ENCODE results near the gene RPS15. TPM values are rescaled to one million over a fixed set of nuclear protein-coding genes. Genes with fewer than 3 reads are reported as not detected.

RPS15 gene
- total and polyA plus RNA-seq, 4 experiments from 2014 or later, result 1,715 to 2,757 (median 2,201) TPM

DNA sequence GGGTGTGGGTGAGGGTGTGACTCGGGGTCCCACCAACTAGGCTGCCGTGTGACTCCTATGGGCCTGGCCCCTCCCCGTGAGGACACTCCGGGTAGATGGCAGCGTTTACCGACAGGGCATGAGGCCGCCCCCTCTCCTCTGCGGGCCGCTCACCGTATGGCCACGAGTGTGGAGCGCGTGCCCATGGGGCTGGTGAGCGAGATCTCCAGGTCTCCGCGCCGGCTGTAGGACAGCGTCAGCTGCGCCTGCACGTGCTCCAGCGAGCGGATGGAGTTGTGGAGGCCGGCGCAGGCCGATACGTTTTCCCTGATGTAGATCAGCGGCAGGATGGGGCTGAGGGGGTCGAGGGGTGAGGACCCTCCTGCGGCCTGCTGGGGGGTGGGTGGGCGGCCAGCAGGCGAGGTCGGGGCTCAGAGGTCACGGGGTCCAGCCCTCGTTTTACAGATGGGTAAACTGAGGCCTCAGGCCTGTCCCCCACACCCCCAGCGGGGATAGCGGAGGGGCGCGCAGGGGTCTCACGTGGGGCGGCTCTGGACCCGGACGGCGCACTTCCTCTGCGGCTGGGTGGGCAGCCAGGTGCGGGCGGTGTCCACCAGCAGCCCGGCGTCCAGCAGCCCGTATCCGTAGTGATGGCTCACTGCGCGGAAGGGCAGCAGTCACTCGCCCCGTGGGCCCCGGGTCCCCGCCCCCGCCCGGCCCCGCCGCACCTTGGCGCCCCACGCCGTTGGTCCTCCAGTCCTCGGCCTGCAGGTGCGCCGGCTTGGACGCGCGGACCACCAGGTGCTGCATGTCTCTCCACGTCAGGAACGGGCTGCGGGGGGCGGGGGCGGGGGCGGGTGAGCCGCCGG is 45.2 kb downstream of the RPS15 start:
- Histone ChIP-seq H3K4me3 (ENCODE audit: low read length in 2 of 2) (no peak overlapping the region), H3K27ac (ENCODE audit: low read depth, low read length) (no peak overlapping the region), H3K27me3 (ENCODE audit: insufficient read depth, low read length) (no peaks in the 10 kb centered on the region), H3K9me3 (ENCODE audit: control insufficient read depth in 1 of 2, low read length in 2 of 2) (no peaks in the 10 kb centered on the region), H3K4me1 (ENCODE audit: insufficient read depth, low read length) (peaks cover 3% of the 10 kb centered on the region), H3K36me3 (ENCODE audit: insufficient read depth, low read length) (no peaks in the 10 kb centered on the region)
- POLR2A ChIA-PET (ENCODE audit: partially characterized antibody), result no interaction called here
- peak in 1 of 5 donors; percentile 13 for DNase-seq
- Mint-ChIP-seq H3K4me3 (no peak overlapping the region), H3K9me3 (no peaks in the 10 kb centered on the region), H3K36me3 (peaks cover 4% of the 10 kb centered on the region in 2 donors), H3K27ac (no peak overlapping the region), H3K27me3 (no peaks in the 10 kb centered on the region), H3K4me1 (peaks cover 4 to 10% (median 5%) of the 10 kb centered on the region in 4 donors)
- intact Hi-C loops (cut with micrococcal nuclease), result no loop called here
- CTCF ChIA-PET (ENCODE audit: partially characterized antibody), result no interaction called here

DNA sequence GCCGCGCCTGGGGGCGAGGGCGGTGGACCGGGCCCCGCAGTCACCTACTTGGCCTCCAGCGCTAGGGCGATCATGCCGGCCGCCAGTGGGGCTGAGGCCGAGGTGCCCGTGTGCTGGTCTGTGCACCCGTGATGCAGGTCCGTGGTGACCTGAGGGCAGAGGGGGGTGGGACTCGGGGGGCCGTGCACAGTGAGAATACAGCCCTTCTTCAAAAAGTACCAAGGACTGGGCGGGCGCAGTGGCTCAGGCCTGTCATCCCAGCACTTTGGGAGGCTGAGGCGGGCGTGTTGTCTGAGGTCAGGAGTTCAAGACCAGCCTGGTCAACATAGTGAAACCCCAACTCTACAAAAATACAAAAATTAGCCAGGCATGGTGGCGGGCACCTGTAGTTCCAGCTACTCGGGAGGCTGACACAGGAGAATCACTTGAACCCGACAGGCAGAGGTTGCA is 45.8 kb downstream of the RPS15 start:
- no peak overlapping the region for H3K27ac ChIP-seq (ENCODE audit: low read depth, low read length)
- Mint-ChIP-seq H3K27ac (no peak overlapping the region), H3K9me3 (no peaks in the 10 kb centered on the region), H3K4me1 (peaks cover 3 to 7% (median 4%) of the 10 kb centered on the region in 4 donors), H3K4me3 (no peak overlapping the region), H3K36me3 (peaks cover 2% of the 10 kb centered on the region in 2 donors), H3K27me3 (no peaks in the 10 kb centered on the region)
- no peaks in the 10 kb centered on the region for H3K27me3 ChIP-seq (ENCODE audit: insufficient read depth, low read length)
- H3K9me3 ChIP-seq (ENCODE audit: control insufficient read depth in 1 of 2, low read length in 2 of 2), result no peaks in the 10 kb centered on the region
- ChIA-PET CTCF (ENCODE audit: partially characterized antibody) (no interaction called here), POLR2A (ENCODE audit: partially characterized antibody) (no interaction called here)
- H3K4me1 ChIP-seq (ENCODE audit: insufficient read depth, low read length), result no peaks in the 10 kb centered on the region
- H3K4me3 ChIP-seq (ENCODE audit: low read length in 2 of 2), result no peak overlapping the region
- H3K36me3 ChIP-seq (ENCODE audit: insufficient read depth, low read length), result no peaks in the 10 kb centered on the region
- no peak for DNase-seq
- intact Hi-C loops (cut with micrococcal nuclease), result no loop called here

DNA sequence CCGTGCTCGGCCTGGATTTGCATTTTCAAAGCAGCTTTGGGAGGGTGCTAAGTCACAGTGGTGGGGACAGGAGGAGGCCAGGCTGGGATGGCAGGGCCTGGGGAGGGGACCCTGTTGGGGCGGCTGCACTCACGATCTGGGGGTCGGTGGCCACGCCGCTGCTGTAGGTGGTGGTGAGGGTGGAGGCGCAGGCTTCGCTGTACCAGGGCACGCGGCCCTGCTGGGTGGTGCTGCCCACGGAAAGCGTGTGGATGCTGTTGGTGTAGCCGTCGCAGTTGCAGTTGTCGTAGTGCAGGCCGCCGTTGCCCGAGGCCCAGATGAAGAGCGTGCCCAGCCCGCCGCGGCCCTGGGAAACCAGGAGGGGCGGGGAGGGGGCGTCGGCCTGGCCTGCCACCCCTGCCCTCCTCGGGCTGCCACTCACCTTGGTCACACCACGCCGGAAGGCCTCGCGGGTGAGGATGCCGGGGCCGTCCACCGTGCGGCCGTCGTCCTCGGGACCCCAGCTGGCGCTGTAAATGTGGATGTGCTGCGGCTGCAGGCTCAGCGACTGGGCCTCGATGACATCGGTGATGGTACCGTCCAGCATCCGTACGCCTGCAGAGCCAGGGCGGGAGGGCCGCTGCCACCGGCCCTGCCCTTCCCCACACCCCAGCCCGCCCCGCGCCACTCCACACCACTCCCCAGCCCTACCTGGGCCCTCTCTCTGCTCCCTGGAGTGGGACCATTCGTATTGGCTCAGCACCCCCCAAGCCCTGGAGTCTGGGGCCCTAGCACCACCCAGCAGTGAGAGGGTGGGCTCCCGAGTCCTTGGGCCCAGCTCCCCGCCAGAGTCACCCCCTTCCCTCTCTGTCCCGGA is 48.8 kb downstream of the RPS15 start:
- peaks cover 3 to 17% (median 10%) of the 10 kb centered on the region in 4 donors for H3K4me1 Mint-ChIP-seq
- peaks cover 0 to 3% of the 10 kb centered on the region in 2 donors for H3K27me3 Mint-ChIP-seq

DNA sequence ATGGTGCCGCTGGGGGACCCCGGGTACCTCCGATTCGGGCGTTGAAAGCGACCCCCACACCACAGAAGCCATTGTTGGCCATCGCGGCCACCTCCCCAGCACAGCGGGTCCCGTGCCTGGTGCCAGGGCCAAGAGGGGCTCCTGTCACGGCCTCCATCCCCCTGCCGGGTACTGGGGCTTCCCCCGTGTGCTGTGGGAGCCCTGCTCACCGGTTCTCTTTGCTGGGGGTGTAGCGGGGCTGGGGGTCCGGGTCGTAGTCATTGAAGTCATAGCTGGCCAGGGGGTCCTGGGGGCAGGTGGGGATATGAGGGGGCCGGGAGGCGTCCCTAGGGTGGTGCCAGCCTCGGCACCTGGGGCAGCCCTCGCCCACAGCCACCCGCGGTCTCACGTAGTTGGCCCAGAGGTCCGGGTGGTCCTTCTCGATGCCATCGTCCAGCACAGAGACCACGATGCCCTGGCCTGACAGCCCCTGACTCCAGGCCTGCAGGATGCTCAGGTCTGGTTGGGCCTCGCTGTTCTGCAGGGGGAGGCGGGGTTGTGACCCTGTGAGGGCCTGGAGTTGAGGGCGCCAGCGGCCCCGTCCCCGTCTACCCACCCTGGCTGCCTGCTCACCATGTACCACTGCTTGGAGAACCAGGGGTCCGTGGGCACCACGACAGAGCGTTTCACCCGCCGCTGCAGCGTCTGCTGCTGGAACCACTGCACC is 49.5 kb downstream of the RPS15 start:
- Histone ChIP-seq H3K9me3 (ENCODE audit: control insufficient read depth in 1 of 2, low read length in 2 of 2) (no peaks in the 10 kb centered on the region), H3K4me3 (ENCODE audit: low read length in 2 of 2) (no peak overlapping the region), H3K27ac (ENCODE audit: low read depth, low read length) (no peak overlapping the region), H3K27me3 (ENCODE audit: insufficient read depth, low read length) (no peaks in the 10 kb centered on the region), H3K4me1 (ENCODE audit: insufficient read depth, low read length) (peaks cover 15% of the 10 kb centered on the region), H3K36me3 (ENCODE audit: insufficient read depth, low read length) (no peaks in the 10 kb centered on the region)
- ChIA-PET POLR2A (ENCODE audit: partially characterized antibody) (interaction anchor here (1.6 kb wide), 1 partner anchor 19 kb away, joined by 3 read pairs; no protein-coding TSS in a partner anchor), CTCF (ENCODE audit: partially characterized antibody) (interaction anchor here (0.5 kb wide), 1 partner anchor 46 kb away, joined by 3 read pairs; no protein-coding TSS in a partner anchor)
- Mint-ChIP-seq H3K9me3 (peaks cover 0 to 1% (median 0%) of the 10 kb centered on the region in 8 donors), H3K27me3 (peaks cover 0 to 3% of the 10 kb centered on the region in 2 donors), H3K36me3 (peaks cover 0 to 3% of the 10 kb centered on the region in 2 donors), H3K4me1 (peaks cover 3 to 18% (median 10%) of the 10 kb centered on the region in 4 donors), H3K27ac (no peak overlapping the region), H3K4me3 (no peak overlapping the region)
- peak in 1 of 5 donors; percentile 22 for DNase-seq
- intact Hi-C loops (cut with micrococcal nuclease), result no loop called here

More for the DNA sequence above, 48.8 kb downstream of the RPS15 start:
- Histone ChIP-seq H3K36me3 (ENCODE audit: insufficient read depth, low read length) (no peaks in the 10 kb centered on the region), H3K4me1 (ENCODE audit: insufficient read depth, low read length) (peaks cover 15% of the 10 kb centered on the region), H3K4me3 (ENCODE audit: low read length in 2 of 2) (no peak overlapping the region), H3K27ac (ENCODE audit: low read depth, low read length) (no peak overlapping the region), H3K9me3 (ENCODE audit: control insufficient read depth in 1 of 2, low read length in 2 of 2) (no peaks in the 10 kb centered on the region), H3K27me3 (ENCODE audit: insufficient read depth, low read length) (no peaks in the 10 kb centered on the region)
- Mint-ChIP-seq H3K36me3 (peaks cover 0 to 3% of the 10 kb centered on the region in 2 donors), H3K4me3 (no peak overlapping the region), H3K9me3 (peaks cover 0 to 1% (median 0%) of the 10 kb centered on the region in 8 donors), H3K27ac (no peak overlapping the region)
- CTCF ChIA-PET (ENCODE audit: partially characterized antibody), result no interaction called here
- POLR2A ChIA-PET (ENCODE audit: partially characterized antibody), result interaction anchor here (1.6 kb wide), 1 partner anchor 18 kb away, joined by 3 read pairs; no protein-coding TSS in a partner anchor
- peak in 1 of 5 donors; percentile 16 for DNase-seq
- intact Hi-C loops (cut with micrococcal nuclease), result no loop called here

DNA sequence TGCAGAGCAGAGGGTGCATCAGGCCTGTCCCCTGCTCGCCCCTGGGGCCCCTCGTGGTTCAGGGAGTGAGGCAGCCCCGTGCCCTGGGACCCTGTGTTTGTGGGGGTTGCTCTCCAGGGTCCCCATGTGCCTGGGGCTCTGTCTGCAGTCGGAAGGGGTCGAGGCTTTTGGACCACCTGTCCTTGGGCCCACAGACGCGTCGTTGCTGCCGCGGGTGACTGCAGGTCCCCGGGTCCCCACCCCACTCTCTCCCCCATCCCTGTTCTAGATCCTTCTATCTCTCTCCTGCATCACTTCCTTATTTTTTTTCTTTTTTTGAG is 50.0 kb downstream of the RPS15 start:
- Mint-ChIP-seq H3K27me3 (peaks cover 0 to 3% of the 10 kb centered on the region in 2 donors), H3K4me1 (peaks cover 3 to 18% (median 10%) of the 10 kb centered on the region in 4 donors), H3K9me3 (peaks cover 0 to 1% (median 0%) of the 10 kb centered on the region in 8 donors), H3K4me3 (no peak overlapping the region), H3K27ac (peak overlapping the region in 1 of 7 donors; percentile 32), H3K36me3 (peaks cover 0 to 3% of the 10 kb centered on the region in 2 donors)
- Histone ChIP-seq H3K9me3 (ENCODE audit: control insufficient read depth in 1 of 2, low read length in 2 of 2) (no peaks in the 10 kb centered on the region), H3K36me3 (ENCODE audit: insufficient read depth, low read length) (no peaks in the 10 kb centered on the region), H3K27ac (ENCODE audit: low read depth, low read length) (no peak overlapping the region), H3K4me1 (ENCODE audit: insufficient read depth, low read length) (peaks cover 15% of the 10 kb centered on the region), H3K27me3 (ENCODE audit: insufficient read depth, low read length) (no peaks in the 10 kb centered on the region), H3K4me3 (ENCODE audit: low read length in 2 of 2) (no peak overlapping the region)
- ChIA-PET POLR2A (ENCODE audit: partially characterized antibody) (interaction anchor here (1.6 kb wide), 1 partner anchor 20 kb away, joined by 3 read pairs; no protein-coding TSS in a partner anchor), CTCF (ENCODE audit: partially characterized antibody) (interaction anchor here (0.5 kb wide), 1 partner anchor 47 kb away, joined by 3 read pairs; no protein-coding TSS in a partner anchor)
- intact Hi-C loops (cut with micrococcal nuclease), result no loop called here
- peak in 1 of 5 donors; percentile 27 for DNase-seq

DNA sequence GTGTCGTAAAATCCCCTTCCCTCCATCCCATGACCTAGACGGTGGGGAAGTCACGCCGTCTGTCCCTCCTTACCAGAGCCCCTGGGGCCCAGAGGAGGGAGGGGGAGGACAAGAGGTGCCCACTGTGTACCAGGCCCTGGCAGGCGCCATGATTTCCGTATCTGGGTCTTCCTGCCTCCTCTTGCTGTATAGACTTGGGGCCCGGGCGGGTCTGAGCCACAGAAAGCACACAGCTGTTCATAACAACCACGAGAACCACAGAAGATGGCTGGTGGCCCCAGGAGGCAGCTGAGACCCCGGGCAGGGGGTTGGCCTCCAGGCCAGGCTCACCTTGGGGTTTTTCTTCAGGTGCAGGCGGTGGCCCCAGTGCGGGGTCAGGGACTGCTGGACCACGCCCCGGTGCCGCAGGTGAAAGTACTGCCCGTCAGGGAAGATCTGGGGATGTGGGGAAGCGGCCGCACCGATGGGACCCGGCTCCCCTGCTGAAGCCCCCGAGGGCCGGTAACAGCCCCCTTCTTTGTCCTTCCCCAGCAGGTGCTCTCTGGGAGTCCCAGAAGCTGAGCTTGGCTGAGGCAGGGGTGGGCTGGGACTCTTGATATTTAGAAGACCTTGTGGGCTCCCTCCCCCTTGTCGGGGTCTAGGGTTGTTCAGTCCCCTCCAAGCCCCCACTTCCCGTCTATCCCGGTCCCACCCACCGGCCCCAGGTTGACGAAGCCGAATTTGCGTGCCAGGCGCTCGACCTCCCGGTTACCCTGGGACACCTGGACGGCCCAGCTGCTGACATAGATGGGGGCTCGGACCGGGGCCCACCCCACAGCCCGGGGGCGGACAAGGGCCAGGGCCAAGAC is 51.5 kb downstream of the RPS15 start:
- Mint-ChIP-seq H3K27ac (peak overlapping the region in 4 of 7 donors; percentile 30 to 96 (median 64)), H3K36me3 (peaks cover 0 to 3% of the 10 kb centered on the region in 2 donors), H3K27me3 (peaks cover 0 to 3% of the 10 kb centered on the region in 2 donors), H3K4me3 (peak overlapping the region; percentile 42 to 90 (median 56)), H3K4me1 (peaks cover 3 to 18% (median 10%) of the 10 kb centered on the region in 4 donors), H3K9me3 (peaks cover 0 to 1% (median 0%) of the 10 kb centered on the region in 8 donors)
- Histone ChIP-seq H3K4me3 (ENCODE audit: low read length in 2 of 2) (peak overlapping the region; percentile 34 to 58), H3K4me1 (ENCODE audit: insufficient read depth, low read length) (peaks cover 15% of the 10 kb centered on the region), H3K9me3 (ENCODE audit: control insufficient read depth in 1 of 2, low read length in 2 of 2) (no peaks in the 10 kb centered on the region), H3K36me3 (ENCODE audit: insufficient read depth, low read length) (no peaks in the 10 kb centered on the region), H3K27ac (ENCODE audit: low read depth, low read length) (peak overlapping the region; percentile 51), H3K27me3 (ENCODE audit: insufficient read depth, low read length) (no peaks in the 10 kb centered on the region)
- POLR2A ChIA-PET (ENCODE audit: partially characterized antibody), result interaction anchor here (0.8 to 2.5 kb wide), 8 partner anchors 10 to 220 kb away, joined by 3 to 13 read pairs (median 4); partner anchors contain the start of genes C19orf25, CIRBP and TCF3
- peak in 1 of 5 donors; percentile 29 for DNase-seq
- intact Hi-C loops (cut with micrococcal nuclease), result loop anchor here (1.0 to 2.0 kb wide), 5 partner anchors 10 to 214 kb away; partner anchors contain the start of genes C19orf25, FAM174C and TCF3
- CTCF ChIA-PET (ENCODE audit: partially characterized antibody), result interaction anchor here (1.3 kb wide), 1 partner anchor 14 kb away, joined by 4 read pairs; no protein-coding TSS in a partner anchor
